Ovary (tissue), 3 donors: ENCODE results near the gene SEC16B.

Experiments used
- CTCF ChIP-seq, 3 donors: fragments of 450-650 bp in 2 of 3; fragments of 200-600 bp in 1 of 3; IDR thresholded peaks; one replicate each; pipeline versions ENCODE4 v1.5.1 to v1.8.0; 2016 to 2022; ENCODE audit warnings: antibody characterized with exemption in 3 of 3, mild to moderate bottlenecking in 1 of 3
- EP300 ChIP-seq: sonication (generic); formaldehyde crosslinking; IDR thresholded peaks from one replicate; pipeline ENCODE4 v1.6.1; 2017; ENCODE audit warnings: antibody characterized with exemption
- POLR2A ChIP-seq: fragments of 450-650 bp; IDR thresholded peaks from one replicate; pipeline ENCODE4 v1.6.1; 2017; ENCODE audit warnings: antibody characterized with exemption, mild to moderate bottlenecking, moderate library complexity
- donor health status: DM: no; HTN: no; CAD: no.

GRCh38 chr1:178017517-178017916 is 47.7 kb upstream of the SEC16B start:
- no peak for TF ChIP-seq POLR2A
- no peak for TF ChIP-seq CTCF (IDR thresholded peaks at IDR 0.05)
- no peak for TF ChIP-seq EP300
